ENCODE results near the gene ZXDC.
A peak's percentile ranks its signal among the peaks of the same experiment; 100 is the strongest.

Gene ZXDC

DNA sequence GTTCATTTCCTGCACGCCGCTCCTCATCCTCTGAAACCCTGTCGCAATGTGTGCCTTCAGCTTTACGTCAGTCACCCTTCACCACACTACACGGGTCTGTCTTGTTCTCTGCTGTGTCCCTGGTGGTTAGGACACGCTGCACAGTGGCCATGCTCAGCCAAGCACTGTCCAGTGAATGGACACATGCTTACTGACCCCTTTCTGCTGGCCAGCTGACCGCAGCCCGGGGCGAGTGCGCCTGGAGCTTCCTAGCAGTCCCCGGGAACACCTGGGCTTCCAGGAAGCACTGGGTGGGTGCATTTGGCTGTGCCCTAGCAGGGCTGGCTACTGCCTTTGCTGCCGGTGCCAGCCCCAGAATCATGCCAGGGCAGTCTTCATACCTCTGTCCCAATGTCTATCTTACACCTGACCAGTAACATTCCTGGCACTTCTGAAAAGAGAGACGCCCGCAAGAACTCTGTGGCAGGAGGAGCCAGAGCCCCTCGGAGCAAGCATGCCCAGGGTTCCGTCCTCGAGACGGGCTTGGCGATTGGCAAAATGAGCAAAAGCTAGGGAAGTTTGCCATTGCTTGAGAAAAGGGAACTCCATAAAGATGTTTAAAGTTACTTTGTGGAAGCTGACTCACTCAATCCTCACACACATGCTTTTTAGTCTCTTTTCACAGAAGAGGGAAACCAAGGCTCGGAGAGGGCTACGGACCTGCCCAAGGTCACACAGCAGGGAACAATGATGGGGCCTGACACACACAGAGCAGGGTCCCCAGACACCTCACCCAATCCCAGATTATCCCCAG, 15.7 kb upstream of the ZXDC start:
- DNase-seq (ENCODE audit: low read depth), result no peak
- TF ChIP-seq, protein P1, sequence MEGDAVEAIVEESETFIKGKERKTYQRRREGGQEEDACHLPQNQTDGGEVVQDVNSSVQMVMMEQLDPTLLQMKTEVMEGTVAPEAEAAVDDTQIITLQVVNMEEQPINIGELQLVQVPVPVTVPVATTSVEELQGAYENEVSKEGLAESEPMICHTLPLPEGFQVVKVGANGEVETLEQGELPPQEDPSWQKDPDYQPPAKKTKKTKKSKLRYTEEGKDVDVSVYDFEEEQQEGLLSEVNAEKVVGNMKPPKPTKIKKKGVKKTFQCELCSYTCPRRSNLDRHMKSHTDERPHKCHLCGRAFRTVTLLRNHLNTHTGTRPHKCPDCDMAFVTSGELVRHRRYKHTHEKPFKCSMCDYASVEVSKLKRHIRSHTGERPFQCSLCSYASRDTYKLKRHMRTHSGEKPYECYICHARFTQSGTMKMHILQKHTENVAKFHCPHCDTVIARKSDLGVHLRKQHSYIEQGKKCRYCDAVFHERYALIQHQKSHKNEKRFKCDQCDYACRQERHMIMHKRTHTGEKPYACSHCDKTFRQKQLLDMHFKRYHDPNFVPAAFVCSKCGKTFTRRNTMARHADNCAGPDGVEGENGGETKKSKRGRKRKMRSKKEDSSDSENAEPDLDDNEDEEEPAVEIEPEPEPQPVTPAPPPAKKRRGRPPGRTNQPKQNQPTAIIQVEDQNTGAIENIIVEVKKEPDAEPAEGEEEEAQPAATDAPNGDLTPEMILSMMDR (IDR thresholded peaks at IDR 0.05; ENCODE audit: control insufficient read depth, extremely low read depth, insufficient read depth), result no peak
- H3K4me3 ChIP-seq (ENCODE audit: low read depth, low read length), result no peak overlapping the region

DNA sequence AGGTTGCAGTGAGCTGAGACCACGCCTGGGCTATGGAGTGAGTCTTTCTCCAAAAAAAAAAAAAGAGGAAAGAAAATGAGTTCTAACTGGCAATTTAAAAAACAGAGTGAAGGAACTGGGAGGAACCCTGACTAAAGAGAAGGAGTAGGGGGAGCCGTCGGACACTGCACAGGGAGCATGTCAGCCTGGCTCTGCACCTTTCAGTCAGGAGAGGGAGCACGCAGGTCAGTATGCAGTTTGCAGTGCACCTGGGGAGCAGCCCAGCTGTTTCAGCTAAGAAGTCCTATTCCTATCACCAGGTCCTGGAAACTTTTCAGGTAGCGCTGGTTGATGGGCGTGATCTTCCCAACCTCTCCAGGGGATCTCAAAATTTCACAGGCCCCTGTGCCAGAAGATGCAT, 14.9 kb upstream of the ZXDC start:
- no peak for DNase-seq (ENCODE audit: low read depth)
- no peak overlapping the region for H3K4me3 ChIP-seq (ENCODE audit: low read depth, low read length)
- TF ChIP-seq, protein P1 (IDR thresholded peaks at IDR 0.05; ENCODE audit: control insufficient read depth, extremely low read depth, insufficient read depth), result peak; percentile 36

DNA sequence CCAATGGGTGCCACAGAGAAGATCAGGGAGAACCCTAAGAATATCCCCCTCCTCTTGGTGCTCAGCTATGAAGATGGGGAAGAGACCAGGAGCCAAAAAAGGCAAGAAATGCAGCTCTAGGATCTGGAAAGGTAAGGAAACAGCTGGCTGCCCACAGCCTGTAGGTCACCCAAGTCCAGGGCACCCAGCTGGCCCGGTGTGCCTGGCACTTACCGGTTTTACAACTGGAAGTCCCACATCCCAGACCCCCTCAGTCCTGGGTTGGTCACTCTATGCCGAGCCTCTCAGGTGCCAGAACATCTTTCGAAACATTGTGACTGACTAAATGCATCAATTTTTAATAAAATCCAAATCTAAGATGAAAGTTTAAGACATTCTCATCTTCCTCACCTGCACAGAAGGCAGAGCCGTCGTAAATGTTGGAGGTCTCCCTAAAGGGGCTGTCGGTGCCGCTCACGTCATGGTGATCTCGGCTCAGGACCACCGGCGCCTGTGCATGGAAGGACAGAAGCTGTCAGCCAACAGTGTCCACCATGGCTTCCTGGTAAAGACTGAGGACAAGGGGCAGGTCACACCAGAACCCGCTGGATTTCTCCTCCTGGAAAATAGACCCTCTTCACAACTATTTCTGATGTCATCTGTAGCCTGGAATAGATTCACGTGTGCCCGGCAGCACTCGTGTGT, 13.3 kb upstream of the ZXDC start:
- TF ChIP-seq, protein P1 (IDR thresholded peaks at IDR 0.05; ENCODE audit: control insufficient read depth, extremely low read depth, insufficient read depth), result no peak
- H3K4me3 ChIP-seq (ENCODE audit: low read depth, low read length), result no peak overlapping the region
- no peak for DNase-seq (ENCODE audit: low read depth)

DNA sequence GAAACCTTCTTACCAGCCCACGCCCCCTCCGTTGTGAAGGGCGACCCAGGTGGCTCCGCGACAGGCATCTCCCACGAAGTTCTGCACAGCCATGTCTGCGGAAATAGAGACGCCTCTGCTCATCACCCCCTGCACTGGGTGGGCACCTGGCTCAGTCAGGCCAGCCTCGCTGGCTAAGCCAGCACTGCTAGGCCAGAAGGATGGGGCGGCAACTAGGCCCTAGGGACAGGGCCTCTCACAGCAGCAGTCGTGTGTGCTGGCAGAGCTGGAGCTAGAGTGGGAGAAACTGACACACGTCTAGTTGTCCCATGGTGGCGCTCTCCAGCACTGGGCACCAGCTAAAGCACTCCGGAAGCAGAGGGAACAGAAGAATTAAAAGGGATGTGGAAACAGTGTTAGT, 12.5 kb upstream of the ZXDC start:
- no peak for DNase-seq (ENCODE audit: low read depth)
- H3K4me3 ChIP-seq (ENCODE audit: low read depth, low read length), result no peak overlapping the region
- TF ChIP-seq, protein P1 (IDR thresholded peaks at IDR 0.05; ENCODE audit: control insufficient read depth, extremely low read depth, insufficient read depth), result 0 out of 2 replicates have a peak, but pooled peaks have one; percentile 6

DNA sequence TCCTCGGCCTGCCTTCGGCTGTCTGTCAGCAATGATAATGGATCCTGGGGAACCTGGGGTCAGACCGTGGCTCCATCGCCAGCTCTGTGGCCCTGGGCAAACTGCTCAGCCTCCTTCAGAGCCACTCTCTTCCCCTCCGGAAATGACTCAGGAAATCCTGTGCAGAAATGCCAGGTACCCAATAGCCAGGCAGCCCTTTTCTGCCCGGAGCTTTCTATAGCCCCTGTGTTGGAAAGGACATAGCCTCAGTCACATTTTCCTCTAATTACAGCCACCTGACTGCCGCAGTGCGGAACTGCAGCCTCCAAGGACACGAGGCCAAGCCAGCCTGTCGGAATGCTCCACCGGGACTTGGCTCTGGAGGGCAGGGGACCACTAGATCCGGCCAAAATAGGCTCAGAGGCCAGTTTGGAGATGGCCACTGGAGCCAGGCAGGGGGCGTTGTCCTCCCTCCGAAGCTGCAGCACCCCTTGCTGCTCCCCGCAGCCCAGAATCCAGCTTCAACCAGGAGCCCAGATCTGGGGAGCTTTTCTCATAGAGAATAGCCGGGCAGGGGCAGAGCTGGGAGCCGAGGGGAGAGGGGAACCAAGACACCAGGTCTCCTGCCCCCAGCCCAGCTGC, 11.6 kb upstream of the ZXDC start:
- no peak overlapping the region for H3K4me3 ChIP-seq (ENCODE audit: low read depth, low read length)
- no peak for DNase-seq (ENCODE audit: low read depth)
- TF ChIP-seq, protein P1 (IDR thresholded peaks at IDR 0.05; ENCODE audit: control insufficient read depth, extremely low read depth, insufficient read depth), result no peak

DNA sequence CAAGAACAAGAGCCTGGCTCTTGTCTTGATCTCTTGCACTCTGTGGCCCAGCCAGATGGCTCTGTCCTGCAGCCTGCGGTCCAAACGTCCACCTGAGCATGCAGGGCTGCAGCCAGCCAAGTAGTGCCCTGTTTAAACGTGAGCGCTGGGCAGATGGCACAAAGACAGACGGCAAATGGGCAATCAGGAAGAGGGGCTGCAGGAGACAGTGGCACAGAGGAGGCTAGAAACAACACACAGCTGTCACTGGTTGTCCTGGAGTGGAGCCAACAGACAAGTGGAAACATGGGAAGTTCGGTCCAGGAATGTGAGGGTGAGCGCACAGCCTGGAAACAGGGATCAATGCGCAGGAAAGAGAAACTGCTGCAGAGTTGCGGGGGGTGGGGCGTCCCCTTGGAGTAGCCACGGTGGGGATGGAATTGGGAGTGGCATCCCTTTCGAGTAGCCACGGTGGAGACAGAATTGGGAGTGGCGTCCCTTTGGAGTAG, 10.7 kb upstream of the ZXDC start:
- TF ChIP-seq, protein P1 (IDR thresholded peaks at IDR 0.05; ENCODE audit: control insufficient read depth, extremely low read depth, insufficient read depth), result no peak
- H3K4me3 ChIP-seq (ENCODE audit: low read depth, low read length), result no peak overlapping the region
- no peak for DNase-seq (ENCODE audit: low read depth)

All from LNCaP clone FGC (cell line).